Renal cortex interstitium (tissue), 11 donors: ENCODE data around the gene IGSF6. TPM values are rescaled to one million over a fixed set of nuclear protein-coding genes. Genes with fewer than 3 reads are reported as not detected.
"Not testable (repeated sequence)": the region's sequence is repeated elsewhere in the genome, so short reads cannot be mapped to it uniquely, and the experiment has no call there.

Source experiments
- DNase-seq, 11 donors: peaks; one replicate each; pipeline ENCODE4 v3.0.0-alpha.2; 2013; ENCODE audit warnings: low read depth in 9 of 11, low spot score in 4 of 11; ENCODE audit errors: extremely low read depth in 1 of 11
- polyA plus RNA-seq, 3 donors: library from polyadenylated mRNA; unstranded; fragments of 120-200 nt; gene quantifications; one replicate each; pipeline ENCODE4 v1.2.1, GENCODE V29; 2013; ENCODE audit not compliant: insufficient read length in 3 of 3

IGSF6 gene
- polyA plus RNA-seq, 3 donors: 3.1 to 7.1 (median 3.2) TPM

DNA sequence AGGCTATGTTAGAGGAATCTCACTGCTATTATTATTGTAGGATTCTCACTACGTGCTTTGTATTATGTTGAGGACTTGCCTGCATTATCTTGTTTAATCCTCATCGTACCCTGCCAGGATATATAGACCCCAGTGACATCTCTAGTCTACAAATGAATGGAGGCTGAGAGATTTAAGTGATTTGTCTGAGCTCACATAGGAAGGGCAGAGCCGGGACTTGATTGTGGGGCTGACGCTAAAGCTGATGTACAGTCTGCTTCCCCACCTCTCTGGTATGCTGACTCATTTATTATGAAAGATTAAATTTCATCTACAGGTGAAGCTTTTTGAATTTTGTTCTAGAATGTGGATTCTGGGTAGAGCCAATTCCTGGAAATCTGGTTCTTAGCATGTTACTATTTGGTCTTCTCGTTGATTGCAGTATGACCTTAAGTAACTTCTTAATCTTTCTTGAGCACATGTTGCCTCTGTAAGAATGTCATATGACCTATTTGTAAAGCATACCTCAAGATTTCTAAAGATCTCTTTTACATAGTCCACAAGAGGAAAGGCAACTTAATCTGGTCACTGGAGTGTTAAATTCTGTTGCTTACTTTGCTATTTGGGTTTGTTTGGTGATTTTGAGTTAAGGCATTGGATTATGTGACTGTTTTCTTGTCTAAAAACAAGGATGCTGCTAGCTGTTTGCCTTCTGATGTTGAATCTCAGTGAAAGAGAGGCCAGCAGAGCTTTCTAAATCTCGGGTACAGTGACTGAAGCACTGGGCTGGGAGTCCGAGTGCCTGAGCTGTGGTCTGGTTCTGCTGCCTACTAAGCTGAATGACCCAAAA lies 40.6 kb downstream of the IGSF6 start:
- DNase-seq: no peak

DNA sequence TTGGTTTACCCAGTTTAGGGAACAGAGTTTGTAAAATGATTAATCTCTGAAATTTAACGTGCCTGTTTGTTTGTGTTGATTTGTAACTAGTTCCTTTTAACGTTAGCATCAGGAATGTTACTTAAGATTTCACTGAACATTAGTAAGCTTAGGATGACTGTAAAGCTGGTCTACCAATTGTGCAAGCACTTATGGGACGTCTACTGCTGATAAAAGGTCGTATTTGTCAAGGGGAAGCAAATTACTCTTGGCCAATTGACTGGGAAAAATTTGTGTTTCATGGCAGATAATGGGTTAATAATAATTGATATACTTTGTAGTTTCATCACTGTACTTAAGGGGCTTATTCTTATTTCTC lies 41.2 kb downstream of the IGSF6 start:
- DNase-seq: no peak

DNA sequence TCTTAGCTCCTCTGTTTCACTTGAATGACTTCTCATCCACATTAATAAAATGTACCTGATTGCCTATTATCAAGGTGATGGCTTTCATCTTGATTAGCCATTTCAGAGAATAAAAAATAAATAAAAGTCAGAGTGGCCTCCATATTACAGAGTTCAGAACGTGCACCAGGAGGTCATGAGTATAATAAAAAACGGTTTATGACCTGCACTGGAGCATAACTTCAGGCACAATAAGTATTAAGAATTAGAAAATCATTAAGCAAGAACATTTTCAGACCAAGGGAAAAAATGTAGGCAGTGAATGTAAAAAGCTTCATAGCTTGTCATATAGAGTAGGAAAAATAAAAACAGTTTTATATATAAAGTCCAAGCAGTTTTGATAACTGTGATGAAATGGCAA lies 41.6 kb downstream of the IGSF6 start:
- DNase-seq: no peak

- no peak for DNase-seq
Observed at GRCh38 chr16:21610006-21610544, 42.3 kb downstream of the IGSF6 start.

DNA sequence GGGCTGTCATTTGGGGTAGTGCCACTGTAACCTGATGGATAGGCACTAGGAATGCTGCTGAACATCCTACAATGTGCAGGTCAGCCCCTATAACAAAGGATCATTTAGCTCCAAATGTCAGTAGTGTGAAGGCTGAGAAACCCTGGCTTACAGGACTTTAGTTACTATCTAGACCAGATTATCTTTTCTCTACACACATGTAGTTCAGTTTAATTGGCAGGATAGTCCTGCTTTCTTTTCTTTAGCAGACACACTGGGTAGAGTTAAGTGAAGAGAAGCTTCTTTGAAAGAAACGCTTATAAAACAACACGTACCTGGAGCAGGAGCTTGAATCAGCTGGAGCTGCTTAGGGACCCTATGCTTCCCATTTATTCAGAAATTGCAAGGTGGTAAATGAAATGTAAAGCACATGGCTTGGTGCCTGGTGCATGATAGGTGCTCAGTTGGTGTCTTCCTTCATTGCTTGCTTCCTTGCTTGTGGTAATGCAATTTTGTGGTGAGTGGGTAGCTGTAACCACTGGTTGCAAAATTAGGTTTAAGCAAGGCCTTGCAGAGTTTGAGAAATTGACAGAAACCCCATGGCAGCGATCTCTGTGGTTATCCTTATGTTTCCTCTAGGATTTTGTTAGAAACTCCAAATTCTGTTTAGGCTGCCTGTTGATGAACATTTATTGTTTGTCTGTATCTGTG lies 43.6 kb downstream of the IGSF6 start:
- no peak for DNase-seq

- DNase-seq: not testable (repeated sequence)
Observed at GRCh38 chr16:21605848-21606247, 46.6 kb downstream of the IGSF6 start.

DNA sequence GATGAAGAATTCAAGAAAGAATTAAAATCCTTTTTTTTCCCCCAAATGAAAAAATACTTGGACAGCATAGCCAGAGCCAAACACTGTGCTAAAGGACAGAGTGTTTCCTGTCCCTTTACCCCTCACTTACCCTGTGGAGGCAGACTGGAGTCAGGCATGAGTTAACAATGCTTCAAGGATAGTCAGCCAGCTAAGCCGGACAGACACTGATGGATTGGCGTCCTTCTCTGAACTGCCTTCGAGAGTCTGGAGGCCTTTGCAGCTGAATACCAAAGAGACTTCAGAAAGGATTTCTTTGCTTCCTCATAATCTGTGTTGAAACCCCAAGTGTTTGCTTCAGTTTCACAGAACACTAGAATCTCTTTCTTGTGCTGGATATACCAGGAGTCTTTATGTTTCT lies 48.5 kb downstream of the IGSF6 start:
- DNase-seq: peak in 1 of 11 donors; percentile 51

- no peak for DNase-seq
Observed at GRCh38 chr16:21602785-21603184, 49.6 kb downstream of the IGSF6 start.

GRCh38 chr16:21600031-21600773 lies 52.2 kb downstream of the IGSF6 start:
- peak in 2 of 11 donors; percentile 25 to 37 for DNase-seq

- peak; percentile 90 to 96 (median 95) for DNase-seq
Observed at GRCh38 chr16:21599122-21600030, 53.0 kb downstream of the IGSF6 start, which contains the start of gene METTL9. Gene METTL9 (plus strand): TSS chr16:21599577. CDS start chr16:21599734, 157 bp downstream.

DNA sequence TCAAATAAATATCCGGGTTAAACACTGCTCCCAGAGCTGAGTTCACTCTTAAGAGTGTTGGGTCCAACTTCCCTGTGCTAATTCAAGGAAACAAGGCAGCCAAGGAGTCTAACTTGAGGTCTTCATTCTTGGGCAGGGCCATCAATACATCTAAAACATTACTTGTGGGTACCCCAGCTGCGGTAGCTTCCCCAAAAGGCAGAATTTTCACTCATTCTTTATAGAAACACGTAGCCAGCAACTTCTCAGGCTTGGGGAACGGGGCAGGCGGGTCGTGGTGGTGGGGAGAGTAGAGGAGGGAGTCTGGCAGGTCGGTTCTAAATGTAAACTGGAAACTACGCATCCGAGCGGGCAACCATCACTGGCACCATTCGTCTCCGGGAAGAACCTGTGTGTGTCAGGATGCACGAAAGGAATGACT lies 53.7 kb downstream of the IGSF6 start:
- DNase-seq: no peak

GRCh38 chr16:21598206-21598605 lies 54.2 kb downstream of the IGSF6 start:
- DNase-seq: no peak

DNA sequence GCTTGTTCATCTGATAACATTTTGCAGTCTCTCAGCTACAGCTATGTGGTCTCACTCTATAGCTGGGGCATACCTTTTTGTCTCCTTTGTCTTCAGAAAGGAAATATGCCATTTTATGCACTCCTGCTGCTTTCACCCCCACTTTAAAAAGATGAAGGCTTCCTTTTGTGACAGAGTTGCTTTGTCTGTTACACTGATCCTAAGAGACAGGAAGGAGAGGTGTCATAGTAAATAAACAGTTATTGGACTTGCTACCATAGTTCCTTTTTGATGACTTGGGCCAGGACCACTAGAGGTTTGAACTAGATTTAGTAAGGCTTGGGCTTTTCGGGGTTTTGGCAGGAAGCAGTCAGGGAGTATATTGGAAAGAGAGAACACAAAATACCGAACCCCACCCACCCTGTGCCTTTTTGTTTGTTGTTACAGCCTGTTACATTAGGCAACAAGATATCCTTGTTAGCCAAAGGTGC lies 54.8 kb downstream of the IGSF6 start:
- no peak for DNase-seq

DNA sequence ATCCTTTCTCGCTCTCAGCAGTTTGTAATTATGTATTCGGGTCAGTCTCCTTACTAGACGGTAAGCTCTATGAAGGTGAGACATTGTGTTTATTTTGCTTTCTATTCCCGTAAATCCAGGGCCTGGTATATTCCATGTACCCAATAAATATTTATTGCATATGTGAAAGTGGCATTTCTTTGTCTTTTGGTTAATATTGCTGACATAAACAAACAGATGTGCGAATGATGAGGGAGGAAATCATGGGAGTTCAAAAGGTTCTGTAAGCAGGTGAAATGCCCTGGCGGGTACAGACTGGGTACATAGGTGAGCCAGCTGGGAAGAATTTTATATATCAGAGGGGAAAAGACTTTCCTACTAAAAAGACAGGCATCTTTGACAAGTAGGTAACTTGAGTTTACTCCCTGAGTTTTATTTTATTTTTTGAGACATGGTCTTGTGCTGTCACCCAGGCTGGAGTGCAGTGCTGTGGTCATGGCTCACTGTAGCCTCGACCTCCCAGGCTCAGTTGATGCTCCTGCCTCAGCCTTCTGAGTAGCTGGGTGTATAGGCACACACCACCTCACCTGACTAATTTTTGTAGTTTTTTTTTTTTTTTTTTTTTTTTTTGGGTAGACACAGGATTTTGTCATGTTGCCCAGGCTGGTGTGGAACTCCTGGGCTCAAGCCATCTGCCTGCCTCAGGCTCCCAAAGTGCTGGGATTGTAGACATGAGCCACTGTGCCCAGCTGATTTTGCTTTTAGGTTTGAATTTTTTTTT lies 58.7 kb downstream of the IGSF6 start:
- DNase-seq: no peak

DNA sequence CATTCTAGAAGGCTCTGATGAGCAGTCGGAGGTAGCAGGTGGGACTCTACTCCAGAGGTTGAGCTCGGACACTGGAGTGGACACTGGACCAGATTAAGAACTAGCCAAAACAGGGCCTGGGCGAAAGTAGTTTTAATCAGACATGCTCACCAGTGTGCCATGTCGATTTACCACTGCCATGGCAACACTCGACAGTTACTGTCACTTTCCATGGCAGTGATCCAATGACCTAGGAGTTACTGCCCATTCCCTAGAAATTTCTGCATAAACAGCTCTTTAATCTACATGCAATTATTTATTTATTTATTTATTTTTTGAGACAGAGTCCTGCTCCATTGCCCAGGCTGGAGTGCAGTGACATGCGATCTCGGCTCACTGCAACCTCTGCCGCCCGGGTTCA lies 60.2 kb downstream of the IGSF6 start:
- no peak for DNase-seq

GRCh38 chr16:21590796-21591195 lies 61.6 kb downstream of the IGSF6 start:
- no peak for DNase-seq

- DNase-seq: no peak
Observed at GRCh38 chr16:21590287-21590686, 62.1 kb downstream of the IGSF6 start.

GRCh38 chr16:21589551-21589950 lies 62.9 kb downstream of the IGSF6 start:
- no peak for DNase-seq
